Tibial nerve (tissue), 4 donors: ENCODE data around the gene HDGFL2.

Experiments
- EP300 ChIP-seq, 2 donors: sonication (generic); formaldehyde crosslinking; IDR thresholded peaks; one replicate each; pipeline ENCODE4 v1.6.1; 2017; ENCODE audit warnings: antibody characterized with exemption in 2 of 2, mild to moderate bottlenecking in 1 of 2
- POLR2A ChIP-seq, 2 donors: fragments of 450-650 bp; IDR thresholded peaks; one replicate each; pipeline ENCODE4 v1.6.1; 2017; ENCODE audit warnings: antibody characterized with exemption in 2 of 2, mild to moderate bottlenecking in 2 of 2, moderate library complexity in 2 of 2
- TF ChIP-seq, protein P1 (sequence below), 5 experiments: fragments of 200-600 bp in 3 of 5; fragments of 450-650 bp in 2 of 5; sonication (generic) in 3 of 5; IDR thresholded peaks; one replicate each; pipeline ENCODE4 v1.5.1; 2016 to 2019; ENCODE audit warnings: antibody characterized with exemption in 5 of 5, mild to moderate bottlenecking in 3 of 5, moderate library complexity in 2 of 5

DNA sequence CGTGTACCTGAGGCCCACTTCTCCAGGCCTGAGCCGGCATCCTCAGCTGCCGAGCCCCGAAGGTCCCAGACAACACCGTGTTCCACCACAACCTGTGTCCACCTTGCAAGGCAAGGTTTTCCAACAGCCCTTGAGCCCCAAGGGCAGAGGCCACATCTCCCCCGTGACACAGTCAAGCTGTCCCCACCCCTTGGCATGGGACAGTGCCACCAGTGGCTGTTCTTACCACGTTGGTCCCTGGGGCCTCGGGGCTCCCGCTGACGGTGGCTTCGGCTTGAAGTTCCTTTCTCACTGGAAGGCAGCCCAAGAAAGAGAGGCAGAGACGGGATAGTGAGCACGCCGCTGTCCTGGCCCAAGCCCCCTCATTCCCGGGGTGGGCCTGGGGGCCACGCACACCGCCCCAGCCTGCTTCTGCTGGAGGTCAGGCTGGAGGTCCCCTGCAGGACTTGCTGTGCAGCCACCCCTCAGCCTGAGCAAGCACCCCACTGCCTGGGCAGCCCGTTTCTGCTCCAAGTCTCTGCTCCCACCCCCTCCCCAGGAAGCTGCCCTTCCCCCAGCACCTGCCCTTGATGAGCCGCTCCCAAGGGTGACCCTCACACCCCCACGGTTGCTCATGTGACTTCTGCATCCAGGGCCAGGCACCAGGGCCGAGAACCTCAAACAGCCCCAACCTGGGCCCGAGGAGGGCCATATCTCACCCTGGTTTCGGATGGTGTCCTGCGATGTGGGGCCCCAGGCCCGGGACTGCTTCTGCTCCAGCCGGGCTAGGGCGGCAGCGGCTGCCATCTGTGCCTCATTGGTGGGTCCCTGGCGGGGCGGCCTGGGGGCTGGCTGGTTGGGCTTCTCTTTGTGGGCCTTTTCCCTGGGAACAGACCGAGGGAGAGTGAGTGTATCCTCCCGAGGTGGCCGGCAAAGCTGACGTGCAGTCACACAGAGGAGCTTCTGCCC is 18.6 kb upstream of the HDGFL2 start:
- TF ChIP-seq, protein P1, sequence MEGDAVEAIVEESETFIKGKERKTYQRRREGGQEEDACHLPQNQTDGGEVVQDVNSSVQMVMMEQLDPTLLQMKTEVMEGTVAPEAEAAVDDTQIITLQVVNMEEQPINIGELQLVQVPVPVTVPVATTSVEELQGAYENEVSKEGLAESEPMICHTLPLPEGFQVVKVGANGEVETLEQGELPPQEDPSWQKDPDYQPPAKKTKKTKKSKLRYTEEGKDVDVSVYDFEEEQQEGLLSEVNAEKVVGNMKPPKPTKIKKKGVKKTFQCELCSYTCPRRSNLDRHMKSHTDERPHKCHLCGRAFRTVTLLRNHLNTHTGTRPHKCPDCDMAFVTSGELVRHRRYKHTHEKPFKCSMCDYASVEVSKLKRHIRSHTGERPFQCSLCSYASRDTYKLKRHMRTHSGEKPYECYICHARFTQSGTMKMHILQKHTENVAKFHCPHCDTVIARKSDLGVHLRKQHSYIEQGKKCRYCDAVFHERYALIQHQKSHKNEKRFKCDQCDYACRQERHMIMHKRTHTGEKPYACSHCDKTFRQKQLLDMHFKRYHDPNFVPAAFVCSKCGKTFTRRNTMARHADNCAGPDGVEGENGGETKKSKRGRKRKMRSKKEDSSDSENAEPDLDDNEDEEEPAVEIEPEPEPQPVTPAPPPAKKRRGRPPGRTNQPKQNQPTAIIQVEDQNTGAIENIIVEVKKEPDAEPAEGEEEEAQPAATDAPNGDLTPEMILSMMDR (IDR thresholded peaks at IDR 0.05), result no peak
- TF ChIP-seq POLR2A (IDR thresholded peaks at IDR 0.05) (no peak), EP300 (IDR thresholded peaks at IDR 0.05) (no peak)
